NCI-H460 (cell line): ENCODE measurements around the gene TMEM245. TPM values are rescaled to one million over a fixed set of nuclear protein-coding genes. Genes with fewer than 3 reads are reported as not detected.

ENCODE experiments used
- DNase-seq: peaks from one replicate; pipeline ENCODE4 v3.0.0-alpha.2; 2016; ENCODE audit warnings: low read depth; ENCODE audit errors: extremely low read depth
- total RNA-seq: library from RNA; depleted of rRNA; stranded (reverse); fragments of >200 nt; shearing (Covaris generic); gene quantifications from 2 replicates; pipeline ENCODE4 v1.2.3, GENCODE V29; 2014

The TMEM245 gene
- total RNA-seq, 1 experiment from 2014 or later: 92.2 TPM

GRCh38 chr9:109033941-109034700 is 85.6 kb downstream of the TMEM245 start:
- DNase-seq: peak; percentile 91

- no peak for DNase-seq
These were observed 88.5 kb downstream of the TMEM245 start for GRCh38 chr9:109031241-109031640.

GRCh38 chr9:109030426-109030825 is 89.3 kb downstream of the TMEM245 start:
- DNase-seq: no peak

GRCh38 chr9:109028457-109028856 is 91.3 kb downstream of the TMEM245 start:
- DNase-seq: no peak

- no peak for DNase-seq
These were observed 92.6 kb downstream of the TMEM245 start for GRCh38 chr9:109027176-109027575.

- no peak for DNase-seq
These were observed 93.4 kb downstream of the TMEM245 start for GRCh38 chr9:109026306-109026705.

- no peak for DNase-seq
These were observed 96.9 kb downstream of the TMEM245 start for GRCh38 chr9:109022873-109023272.

GRCh38 chr9:109020581-109021511 is 98.9 kb downstream of the TMEM245 start:
- no peak for DNase-seq

- DNase-seq: no peak
These were observed 99.6 kb downstream of the TMEM245 start for GRCh38 chr9:109020113-109020512.

GRCh38 chr9:109019420-109019819 is 100.3 kb downstream of the TMEM245 start:
- DNase-seq: no peak

- DNase-seq: no peak
These were observed 102.3 kb downstream of the TMEM245 start for GRCh38 chr9:109017493-109017892.

- DNase-seq: no peak
These were observed 102.7 kb downstream of the TMEM245 start for GRCh38 chr9:109017061-109017460.

GRCh38 chr9:109016132-109016531 is 103.6 kb downstream of the TMEM245 start:
- no peak for DNase-seq

- no peak for DNase-seq
These were observed 105.0 kb downstream of the TMEM245 start for GRCh38 chr9:109014608-109015280.

GRCh38 chr9:109013679-109014607 is 105.8 kb downstream of the TMEM245 start:
- peak; percentile 46 for DNase-seq

GRCh38 chr9:109012876-109013678 is 106.7 kb downstream of the TMEM245 start, which contains the start of gene CTNNAL1:
Gene CTNNAL1, minus strand, starts transcription at chr9:109013499. Its CDS starts 57 bp downstream, at chr9:109013442.
- peak; percentile 85 for DNase-seq

GRCh38 chr9:109012009-109012875 is 107.5 kb downstream of the TMEM245 start:
- peak; percentile 73 for DNase-seq

- no peak for DNase-seq
These were observed 108.5 kb downstream of the TMEM245 start for GRCh38 chr9:109011231-109011671.
